KMS-11 (cell line): ENCODE results near the gene STAG1.

Experiments
- H2AFZ ChIP-seq: fragments of 200-600 bp; sonication (generic); 2 replicates; pipeline ENCODE4 v1.6.1; 2016; ENCODE audit warnings: antibody characterized with exemption, mixed run types, low read depth
- H3K27ac ChIP-seq: fragments of 200-600 bp; sonication (generic); 2 replicates; pipeline ENCODE4 v1.6.1; 2016; ENCODE audit warnings: mild to moderate bottlenecking, mixed run types
- H3K27me3 ChIP-seq: fragments of 200-600 bp; sonication (generic); 2 replicates; pipeline ENCODE4 v1.6.1; 2017; ENCODE audit warnings: mild to moderate bottlenecking, low read depth, mixed run types, moderate library complexity; ENCODE audit not compliant: insufficient read depth
- H3K36me3 ChIP-seq: fragments of 200-600 bp; sonication (generic); 2 replicates; pipeline ENCODE4 v1.6.1; 2017; ENCODE audit warnings: mild to moderate bottlenecking, mixed run types; ENCODE audit not compliant: insufficient read depth
- H3K4me1 ChIP-seq: fragments of 200-600 bp; sonication (generic); 2 replicates; pipeline ENCODE4 v1.6.1; 2016; ENCODE audit warnings: mild to moderate bottlenecking, low read depth, mixed run types; ENCODE audit not compliant: poor library complexity, severe bottlenecking
- H3K4me2 ChIP-seq: fragments of 200-600 bp; sonication (generic); 2 replicates; pipeline ENCODE4 v1.7.0; 2016; ENCODE audit warnings: mild to moderate bottlenecking, mixed run types
- H3K4me3 ChIP-seq: fragments of 200-600 bp; sonication (generic); IDR thresholded peaks from 2 replicates; pipeline ENCODE4 v1.6.1; 2017; ENCODE audit warnings: low read depth, low read length, mixed read lengths; ENCODE audit not compliant: insufficient read depth
- H3K79me2 ChIP-seq: fragments of 200-600 bp; sonication (generic); 2 replicates; pipeline ENCODE4 v1.6.1; 2016; ENCODE audit warnings: low read depth, mixed run types; ENCODE audit not compliant: insufficient read depth
- H3K9ac ChIP-seq: fragments of 200-600 bp; sonication (generic); 2 replicates; pipeline ENCODE4 v1.6.1; 2016; ENCODE audit warnings: mild to moderate bottlenecking, mixed run types
- H4K20me1 ChIP-seq: fragments of 200-600 bp; sonication (generic); 2 replicates; pipeline ENCODE4 v1.6.1; 2016; ENCODE audit warnings: mild to moderate bottlenecking, mixed run types; ENCODE audit not compliant: insufficient read depth
- CTCF ChIP-seq: fragments of 200-600 bp; sonication (generic); conservative IDR thresholded peaks from 2 replicates; pipeline ENCODE4 v1.6.1; 2017; ENCODE audit warnings: low read depth, mild to moderate bottlenecking, antibody characterized with exemption, low read length, moderate library complexity, mixed read lengths

STAG1 gene

GRCh38 chr3:136297826-136298225, 454.4 kb downstream of the STAG1 start:
- no peak for TF ChIP-seq CTCF
- no peak overlapping the region for H3K27ac ChIP-seq
- no peaks in the 10 kb centered on the region; the same call in 1 of the 2 replicates for H3K36me3 ChIP-seq

GRCh38 chr3:136296960-136297359, 455.2 kb downstream of the STAG1 start:
- no peaks in the 10 kb centered on the region for H3K4me1 ChIP-seq
- H3K27ac ChIP-seq = no peak overlapping the region
- no peak overlapping the region for H2AFZ ChIP-seq
- no peak overlapping the region for H3K4me2 ChIP-seq
- no peaks in the 10 kb centered on the region for H4K20me1 ChIP-seq
- H3K27me3 ChIP-seq = no peaks in the 10 kb centered on the region
- H3K4me3 ChIP-seq = no peak overlapping the region
- no peaks in the 10 kb centered on the region; the same call in 1 of the 2 replicates for H3K36me3 ChIP-seq
- no peak for TF ChIP-seq CTCF
- H3K79me2 ChIP-seq = no peaks in the 10 kb centered on the region
- H3K9ac ChIP-seq = no peak overlapping the region

More at GRCh38 chr3:136297826-136298225, 454.4 kb downstream of the STAG1 start:
- Histone ChIP-seq H3K9ac (no peak overlapping the region), H3K27me3 (no peaks in the 10 kb centered on the region), H3K4me2 (no peak overlapping the region), H3K79me2 (no peaks in the 10 kb centered on the region), H4K20me1 (no peaks in the 10 kb centered on the region), H2AFZ (no peak overlapping the region), H3K4me1 (no peaks in the 10 kb centered on the region), H3K4me3 (no peak overlapping the region)

- no peak for TF ChIP-seq CTCF
These were observed 458.0 kb downstream of the STAG1 start for GRCh38 chr3:136294176-136294575.

GRCh38 chr3:136293279-136293678, 458.9 kb downstream of the STAG1 start:
- Histone ChIP-seq H4K20me1 (no peaks in the 10 kb centered on the region), H3K4me3 (no peak overlapping the region), H3K27ac (no peak overlapping the region), H3K27me3 (no peaks in the 10 kb centered on the region), H3K4me2 (no peak overlapping the region), H3K36me3 (no peaks in the 10 kb centered on the region), H2AFZ (no peak overlapping the region), H3K4me1 (no peaks in the 10 kb centered on the region), H3K9ac (no peak overlapping the region), H3K79me2 (0 out of 2 replicates have a peak, but pooled peaks cover 5% of the 10 kb centered on the region)
- no peak for TF ChIP-seq CTCF

More at GRCh38 chr3:136294176-136294575, 458.0 kb downstream of the STAG1 start:
- Histone ChIP-seq H3K79me2 (0 out of 2 replicates have a peak, but pooled peaks cover 5% of the 10 kb centered on the region), H2AFZ (no peak overlapping the region), H3K27ac (no peak overlapping the region), H3K36me3 (no peaks in the 10 kb centered on the region), H3K4me2 (no peak overlapping the region), H3K4me1 (no peaks in the 10 kb centered on the region), H3K4me3 (no peak overlapping the region), H3K27me3 (no peaks in the 10 kb centered on the region), H4K20me1 (no peaks in the 10 kb centered on the region), H3K9ac (no peak overlapping the region)
